ENCODE measurements around the gene RAD51B. TPM values are rescaled to one million over a fixed set of nuclear protein-coding genes. Genes with fewer than 3 reads are reported as not detected.

Gene RAD51B
- total RNA-seq, 2 donors from 2014 or later: 22.8 to 33.8 TPM

DNA sequence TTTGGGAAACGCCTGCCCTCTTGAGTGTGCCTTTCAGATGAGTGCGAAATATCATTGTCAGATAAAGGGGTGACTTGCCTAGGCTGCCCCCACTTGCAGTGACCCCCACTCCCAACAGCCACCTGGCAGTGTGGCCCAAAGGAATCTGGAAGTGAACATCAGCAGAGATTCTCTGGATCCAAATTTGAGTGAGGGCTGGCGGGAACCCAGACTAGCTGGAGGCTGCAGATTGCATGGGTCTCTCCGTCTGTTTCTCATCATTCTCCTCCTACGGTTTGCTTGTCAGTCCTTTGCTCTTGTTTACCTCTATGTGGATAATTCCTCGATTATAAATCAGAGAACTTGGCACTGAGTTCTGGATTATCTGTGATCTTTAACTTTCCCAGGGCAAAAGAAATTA lies 692.5 kb downstream of the RAD51B start:
- Mint-ChIP-seq H3K27me3 (ENCODE audit: insufficient read depth) (no peaks in the 10 kb centered on the region), H3K36me3 (ENCODE audit: low read depth) (no peaks in the 10 kb centered on the region), H3K4me1 (peaks cover 6% of the 10 kb centered on the region), H3K9me3 (no peaks in the 10 kb centered on the region), H3K27ac (no peak overlapping the region), H3K4me3 (no peak overlapping the region)
- Histone ChIP-seq H3K9me3 (ENCODE audit: control insufficient read depth, low read length) (no peaks in the 10 kb centered on the region), H3K27ac (ENCODE audit: low read depth, low read length) (no peak overlapping the region), H3K9ac (ENCODE audit: extremely low read depth, low read length, poor library complexity, severe bottlenecking) (no peak overlapping the region), H3K4me1 (ENCODE audit: control insufficient read depth, insufficient read depth, low read length) (no peaks in the 10 kb centered on the region), H3K27me3 (ENCODE audit: control insufficient read depth, insufficient read depth, low read length, poor library complexity, severe bottlenecking) (no peaks in the 10 kb centered on the region), H3K36me3 (ENCODE audit: control insufficient read depth, insufficient read depth, low read length) (no peaks in the 10 kb centered on the region), H3K4me3 (ENCODE audit: low read length) (no peak overlapping the region)
- TF ChIP-seq, protein P1, sequence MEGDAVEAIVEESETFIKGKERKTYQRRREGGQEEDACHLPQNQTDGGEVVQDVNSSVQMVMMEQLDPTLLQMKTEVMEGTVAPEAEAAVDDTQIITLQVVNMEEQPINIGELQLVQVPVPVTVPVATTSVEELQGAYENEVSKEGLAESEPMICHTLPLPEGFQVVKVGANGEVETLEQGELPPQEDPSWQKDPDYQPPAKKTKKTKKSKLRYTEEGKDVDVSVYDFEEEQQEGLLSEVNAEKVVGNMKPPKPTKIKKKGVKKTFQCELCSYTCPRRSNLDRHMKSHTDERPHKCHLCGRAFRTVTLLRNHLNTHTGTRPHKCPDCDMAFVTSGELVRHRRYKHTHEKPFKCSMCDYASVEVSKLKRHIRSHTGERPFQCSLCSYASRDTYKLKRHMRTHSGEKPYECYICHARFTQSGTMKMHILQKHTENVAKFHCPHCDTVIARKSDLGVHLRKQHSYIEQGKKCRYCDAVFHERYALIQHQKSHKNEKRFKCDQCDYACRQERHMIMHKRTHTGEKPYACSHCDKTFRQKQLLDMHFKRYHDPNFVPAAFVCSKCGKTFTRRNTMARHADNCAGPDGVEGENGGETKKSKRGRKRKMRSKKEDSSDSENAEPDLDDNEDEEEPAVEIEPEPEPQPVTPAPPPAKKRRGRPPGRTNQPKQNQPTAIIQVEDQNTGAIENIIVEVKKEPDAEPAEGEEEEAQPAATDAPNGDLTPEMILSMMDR (conservative IDR thresholded peaks at IDR 0.05): no peak
- 92 to 95% methylated on average over 6 of the region's 6 CpGs for WGBS, 2 experiments (ENCODE audit: insufficient coverage in 1 of 2, insufficient read length in 1 of 2)
- no peak for DNase-seq

DNA sequence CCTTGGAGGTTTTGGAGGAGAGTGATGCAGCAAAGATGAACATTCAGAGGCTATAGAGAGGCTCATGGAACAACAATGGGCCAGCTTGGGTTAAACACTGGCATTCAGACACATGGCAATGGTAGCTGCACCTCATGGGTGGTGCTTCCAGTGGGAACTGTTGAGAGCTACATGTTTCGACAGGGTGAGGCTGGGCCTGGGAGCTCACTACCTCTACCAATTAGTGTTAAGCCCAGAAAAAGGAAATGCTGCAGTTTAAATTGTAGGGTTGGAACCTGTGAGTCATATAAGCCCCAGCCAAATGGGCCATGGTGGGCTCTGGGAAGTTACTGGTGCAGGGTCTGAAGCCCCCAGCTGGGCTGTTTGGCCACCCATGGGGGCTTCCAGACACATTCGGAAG lies 693.6 kb downstream of the RAD51B start:
- no peaks in the 10 kb centered on the region for H3K27me3 ChIP-seq (ENCODE audit: control insufficient read depth, insufficient read depth, low read length, poor library complexity, severe bottlenecking)
- no peaks in the 10 kb centered on the region for H3K4me1 ChIP-seq (ENCODE audit: control insufficient read depth, insufficient read depth, low read length)
- no peaks in the 10 kb centered on the region for H3K9me3 ChIP-seq (ENCODE audit: control insufficient read depth, low read length)
- H3K36me3 ChIP-seq (ENCODE audit: control insufficient read depth, insufficient read depth, low read length): no peaks in the 10 kb centered on the region
- TF ChIP-seq, protein P1 (conservative IDR thresholded peaks at IDR 0.05): no peak
- H3K9me3 Mint-ChIP-seq: no peaks in the 10 kb centered on the region
- H3K27ac Mint-ChIP-seq: no peak overlapping the region
- no peaks in the 10 kb centered on the region for H3K27me3 Mint-ChIP-seq (ENCODE audit: insufficient read depth)
- DNase-seq: no peak
- peaks cover 6% of the 10 kb centered on the region for H3K4me1 Mint-ChIP-seq
- H3K4me3 ChIP-seq (ENCODE audit: low read length): no peak overlapping the region
- WGBS, 2 experiments (ENCODE audit: insufficient coverage in 1 of 2, insufficient read length in 1 of 2): 92% methylated on average over 2 of the region's 2 CpGs; no CpG with 5 or more reads in 1 of the 2 experiments
- no peaks in the 10 kb centered on the region for H3K36me3 Mint-ChIP-seq (ENCODE audit: low read depth)
- H3K4me3 Mint-ChIP-seq: no peak overlapping the region
- H3K27ac ChIP-seq (ENCODE audit: low read depth, low read length): no peak overlapping the region
- no peak overlapping the region for H3K9ac ChIP-seq (ENCODE audit: extremely low read depth, low read length, poor library complexity, severe bottlenecking)

DNA sequence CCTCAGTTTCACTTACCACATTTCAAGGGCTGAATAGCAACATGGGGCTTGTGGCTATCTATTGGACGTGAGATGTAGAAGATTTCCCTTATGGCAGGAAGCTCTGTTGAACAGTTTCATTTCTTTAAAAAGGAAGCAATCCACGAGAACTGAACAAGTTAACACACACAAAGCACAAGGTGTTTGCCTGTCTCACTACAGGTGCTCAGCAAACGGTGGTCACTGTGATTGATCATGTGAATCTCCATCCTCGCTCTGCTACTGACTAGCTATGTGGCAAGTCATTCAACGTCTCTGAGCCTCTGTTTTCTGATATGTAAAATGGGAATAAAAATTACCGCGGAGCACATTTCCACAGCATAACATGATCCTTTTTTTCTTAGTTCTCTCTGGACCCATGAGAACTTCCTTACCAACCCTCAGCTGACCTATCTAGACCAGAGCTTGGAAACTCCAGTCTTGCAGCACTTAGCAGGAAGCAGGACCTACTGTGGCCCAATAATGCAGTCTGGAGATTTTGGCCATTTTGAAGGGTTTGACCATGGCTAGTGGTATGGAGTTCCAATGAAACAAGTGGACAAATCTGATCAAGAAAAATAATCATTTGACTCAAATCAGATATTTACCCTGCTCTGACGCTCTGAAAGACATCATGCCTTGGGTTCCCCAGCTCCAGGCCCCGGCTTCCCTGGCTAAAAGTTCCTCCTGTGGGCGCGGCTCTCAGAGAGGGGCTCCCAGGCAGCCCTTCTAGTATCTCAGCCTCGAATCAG lies 694.4 kb downstream of the RAD51B start:
- Histone ChIP-seq H3K9me3 (ENCODE audit: control insufficient read depth, low read length) (no peaks in the 10 kb centered on the region), H3K4me3 (ENCODE audit: low read length) (no peak overlapping the region), H3K27ac (ENCODE audit: low read depth, low read length) (no peak overlapping the region), H3K9ac (ENCODE audit: extremely low read depth, low read length, poor library complexity, severe bottlenecking) (no peak overlapping the region), H3K4me1 (ENCODE audit: control insufficient read depth, insufficient read depth, low read length) (no peaks in the 10 kb centered on the region), H3K36me3 (ENCODE audit: control insufficient read depth, insufficient read depth, low read length) (no peaks in the 10 kb centered on the region), H3K27me3 (ENCODE audit: control insufficient read depth, insufficient read depth, low read length, poor library complexity, severe bottlenecking) (no peaks in the 10 kb centered on the region)
- no peaks in the 10 kb centered on the region for H3K27me3 Mint-ChIP-seq (ENCODE audit: insufficient read depth)
- peaks cover 6% of the 10 kb centered on the region for H3K4me1 Mint-ChIP-seq
- TF ChIP-seq, protein P1 (conservative IDR thresholded peaks at IDR 0.05): no peak
- no peak overlapping the region for H3K4me3 Mint-ChIP-seq
- no peak overlapping the region for H3K27ac Mint-ChIP-seq
- H3K9me3 Mint-ChIP-seq: no peaks in the 10 kb centered on the region
- no peaks in the 10 kb centered on the region for H3K36me3 Mint-ChIP-seq (ENCODE audit: low read depth)
- no peak for DNase-seq
- WGBS, 2 experiments (ENCODE audit: insufficient coverage in 1 of 2, insufficient read length in 1 of 2): 91 to 95% methylated on average over 7 to 12 of the region's 12 CpGs

Data from endodermal cell (in vitro differentiated cells).